SU-DHL-6 (cell line): ENCODE measurements around the gene ZNF831.

ENCODE experiments used
- H2AFZ ChIP-seq: fragments of 200-600 bp; sonication (generic); 2 replicates; pipeline ENCODE4 v1.6.1; 2014; ENCODE audit warnings: low read depth, mild to moderate bottlenecking, moderate library complexity, mixed read lengths, antibody characterized with exemption, low read length; ENCODE audit not compliant: severe bottlenecking
- H3F3A ChIP-seq: fragments of 200-600 bp; shearing (Covaris generic); 2 replicates; pipeline ENCODE4 v1.6.0; 2016; ENCODE audit warnings: antibody characterized with exemption, mild to moderate bottlenecking; ENCODE audit not compliant: insufficient read depth
- H3K27ac ChIP-seq: fragments of 200-600 bp; sonication (generic); 2 replicates; pipeline ENCODE4 v1.5.1; 2016; ENCODE audit warnings: low read depth, mild to moderate bottlenecking, low read length, moderate library complexity, mixed read lengths
- H3K27me3 ChIP-seq: fragments of 200-600 bp; sonication (generic), shearing (Covaris generic); 2 replicates; pipeline ENCODE4 v1.6.0; 2014; ENCODE audit warnings: mild to moderate bottlenecking, low read length
- H3K36me3 ChIP-seq: fragments of 200-600 bp; sonication (generic); 2 replicates; pipeline ENCODE4 v1.6.1; 2014; ENCODE audit warnings: mild to moderate bottlenecking, low read length, mixed read lengths
- H3K4me2 ChIP-seq: fragments of 300-600, 200-600 bp; shearing (Covaris generic), sonication (generic); 2 replicates; pipeline ENCODE4 v1.6.0; 2014; ENCODE audit warnings: low read length, low read depth, mild to moderate bottlenecking; ENCODE audit not compliant: poor library complexity, severe bottlenecking
- H3K4me3 ChIP-seq: fragments of 200-600 bp; sonication (generic); 2 replicates; pipeline ENCODE4 v1.5.1; 2014; ENCODE audit warnings: antibody characterized with exemption, low read length, mild to moderate bottlenecking, mixed read lengths; ENCODE audit not compliant: insufficient read depth, poor library complexity, severe bottlenecking
- H3K79me2 ChIP-seq: fragments of 200-600 bp; sonication (generic); 2 replicates; pipeline ENCODE4 v1.6.1; 2014; ENCODE audit warnings: mild to moderate bottlenecking, low read length, moderate library complexity; ENCODE audit not compliant: insufficient read depth
- H3K9ac ChIP-seq: fragments of 200-600 bp; sonication (generic); 2 replicates; pipeline ENCODE4 v1.7.0; 2014; ENCODE audit warnings: mild to moderate bottlenecking, low read length
- H3K9me2 ChIP-seq: fragments of 200-600 bp; sonication (generic); replicated peaks from 2 replicates; pipeline ENCODE4 v1.6.1; 2014; ENCODE audit warnings: low read length; ENCODE audit not compliant: insufficient read depth
- H3K9me3 ChIP-seq: fragments of 200-600 bp; sonication (generic); 2 replicates; pipeline ENCODE4 v1.6.1; 2014; ENCODE audit warnings: low read length, mixed read lengths; ENCODE audit not compliant: insufficient read depth
- H4K20me1 ChIP-seq: fragments of 200-600 bp; sonication (generic); 2 replicates; pipeline ENCODE4 v1.6.1; 2014; ENCODE audit warnings: low read depth, mild to moderate bottlenecking, antibody characterized with exemption, low read length, moderate library complexity, mixed read lengths
- EZH2phosphoT487 ChIP-seq: fragments of 200-600 bp; sonication (generic), shearing (Covaris generic); conservative IDR thresholded peaks from 2 replicates; pipeline ENCODE4 v1.6.1; 2018; ENCODE audit warnings: mild to moderate bottlenecking, antibody characterized with exemption, low read length, moderate library complexity, mixed read lengths
- TF ChIP-seq, protein P1 (sequence below): fragments of 200-600 bp; sonication (generic); IDR thresholded peaks from one replicate; pipeline ENCODE4 v1.5.1; 2017; ENCODE audit warnings: antibody characterized with exemption, mild to moderate bottlenecking, low read length, moderate library complexity; ENCODE audit not compliant: insufficient read depth, poor library complexity, severe bottlenecking

ZNF831 gene

DNA sequence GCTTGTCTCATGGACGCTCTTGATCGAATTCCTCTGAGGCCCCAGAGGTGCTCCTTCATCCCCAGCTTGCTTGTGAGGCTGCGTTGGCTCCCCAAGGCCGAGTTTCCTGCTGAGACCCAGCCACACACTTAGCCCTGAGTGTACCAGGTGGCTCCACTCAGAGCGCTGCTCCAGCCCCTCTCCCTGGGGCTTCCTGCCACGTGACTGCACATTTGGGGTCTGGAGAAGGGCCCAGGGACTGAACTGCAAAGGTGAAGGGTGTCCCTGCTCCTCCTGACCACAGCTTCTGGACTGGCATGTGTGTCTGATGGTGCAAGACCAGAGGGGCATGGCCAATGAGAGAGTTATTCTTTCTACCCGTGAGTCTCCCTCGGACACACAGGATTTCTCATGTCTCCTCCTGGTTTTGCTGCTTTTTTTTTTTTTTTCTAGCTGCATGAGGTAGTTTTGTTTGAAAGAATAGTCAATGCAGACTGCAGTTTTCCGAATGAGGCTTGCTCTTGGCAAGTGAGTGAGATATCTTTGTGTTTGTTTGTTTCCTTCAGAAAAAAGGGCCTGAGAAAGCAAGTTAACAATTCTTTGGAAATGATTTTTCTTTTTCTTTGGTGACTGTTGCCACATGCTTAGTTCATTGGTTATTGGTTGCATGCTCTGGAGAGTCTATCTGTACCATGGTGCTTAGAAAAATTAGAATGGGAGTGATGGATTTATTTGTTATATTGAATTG is 3.1 kb upstream of the ZNF831 start:
- TF ChIP-seq EZH2phosphoT487: no peak
- TF ChIP-seq, protein P1, sequence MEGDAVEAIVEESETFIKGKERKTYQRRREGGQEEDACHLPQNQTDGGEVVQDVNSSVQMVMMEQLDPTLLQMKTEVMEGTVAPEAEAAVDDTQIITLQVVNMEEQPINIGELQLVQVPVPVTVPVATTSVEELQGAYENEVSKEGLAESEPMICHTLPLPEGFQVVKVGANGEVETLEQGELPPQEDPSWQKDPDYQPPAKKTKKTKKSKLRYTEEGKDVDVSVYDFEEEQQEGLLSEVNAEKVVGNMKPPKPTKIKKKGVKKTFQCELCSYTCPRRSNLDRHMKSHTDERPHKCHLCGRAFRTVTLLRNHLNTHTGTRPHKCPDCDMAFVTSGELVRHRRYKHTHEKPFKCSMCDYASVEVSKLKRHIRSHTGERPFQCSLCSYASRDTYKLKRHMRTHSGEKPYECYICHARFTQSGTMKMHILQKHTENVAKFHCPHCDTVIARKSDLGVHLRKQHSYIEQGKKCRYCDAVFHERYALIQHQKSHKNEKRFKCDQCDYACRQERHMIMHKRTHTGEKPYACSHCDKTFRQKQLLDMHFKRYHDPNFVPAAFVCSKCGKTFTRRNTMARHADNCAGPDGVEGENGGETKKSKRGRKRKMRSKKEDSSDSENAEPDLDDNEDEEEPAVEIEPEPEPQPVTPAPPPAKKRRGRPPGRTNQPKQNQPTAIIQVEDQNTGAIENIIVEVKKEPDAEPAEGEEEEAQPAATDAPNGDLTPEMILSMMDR: no peak
- no peaks in the 10 kb centered on the region for H3K27me3 ChIP-seq

DNA sequence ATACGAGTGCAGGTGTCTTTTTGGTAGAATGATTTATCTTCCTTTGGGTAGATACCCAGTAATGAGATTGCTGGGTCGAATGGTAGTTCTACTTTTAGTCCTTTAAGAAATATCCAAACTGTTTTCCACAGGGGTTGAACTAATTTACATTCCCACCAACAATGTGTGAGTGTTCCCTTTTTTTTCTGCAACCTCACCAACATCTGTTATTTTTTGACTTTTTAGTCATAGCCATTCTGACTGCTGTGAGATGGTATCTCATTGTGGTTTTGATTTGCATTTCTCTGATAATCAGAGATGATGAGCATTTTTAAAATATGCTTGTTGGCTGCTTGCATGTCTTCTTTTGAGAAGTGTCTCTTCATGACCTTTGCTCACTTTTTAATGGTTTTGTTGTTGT is 1.9 kb upstream of the ZNF831 start:
- no peaks in the 10 kb centered on the region for H4K20me1 ChIP-seq
- no peaks in the 10 kb centered on the region for H3K27me3 ChIP-seq
- no peaks in the 10 kb centered on the region for H3K36me3 ChIP-seq
- H3K9me3 ChIP-seq: no peaks in the 10 kb centered on the region
- H3K4me3 ChIP-seq: no peak overlapping the region
- H3F3A ChIP-seq: no peaks in the 10 kb centered on the region
- H2AFZ ChIP-seq: no peak overlapping the region
- H3K9me2 ChIP-seq: no peaks in the 10 kb centered on the region
- TF ChIP-seq, protein P1: no peak
- TF ChIP-seq EZH2phosphoT487: no peak
- no peaks in the 10 kb centered on the region for H3K79me2 ChIP-seq
- no peak overlapping the region for H3K9ac ChIP-seq
- no peak overlapping the region for H3K27ac ChIP-seq
- no peak overlapping the region for H3K4me2 ChIP-seq

More for the DNA sequence above, 3.1 kb upstream of the ZNF831 start:
- H4K20me1 ChIP-seq: no peaks in the 10 kb centered on the region
- no peak overlapping the region for H3K4me3 ChIP-seq
- H3K79me2 ChIP-seq: no peaks in the 10 kb centered on the region
- H3F3A ChIP-seq: no peaks in the 10 kb centered on the region
- no peak overlapping the region for H2AFZ ChIP-seq
- no peaks in the 10 kb centered on the region for H3K36me3 ChIP-seq
- H3K4me2 ChIP-seq: no peak overlapping the region
- H3K9me2 ChIP-seq: no peaks in the 10 kb centered on the region
- H3K9ac ChIP-seq: no peak overlapping the region
- H3K9me3 ChIP-seq: no peaks in the 10 kb centered on the region
- no peak overlapping the region for H3K27ac ChIP-seq

DNA sequence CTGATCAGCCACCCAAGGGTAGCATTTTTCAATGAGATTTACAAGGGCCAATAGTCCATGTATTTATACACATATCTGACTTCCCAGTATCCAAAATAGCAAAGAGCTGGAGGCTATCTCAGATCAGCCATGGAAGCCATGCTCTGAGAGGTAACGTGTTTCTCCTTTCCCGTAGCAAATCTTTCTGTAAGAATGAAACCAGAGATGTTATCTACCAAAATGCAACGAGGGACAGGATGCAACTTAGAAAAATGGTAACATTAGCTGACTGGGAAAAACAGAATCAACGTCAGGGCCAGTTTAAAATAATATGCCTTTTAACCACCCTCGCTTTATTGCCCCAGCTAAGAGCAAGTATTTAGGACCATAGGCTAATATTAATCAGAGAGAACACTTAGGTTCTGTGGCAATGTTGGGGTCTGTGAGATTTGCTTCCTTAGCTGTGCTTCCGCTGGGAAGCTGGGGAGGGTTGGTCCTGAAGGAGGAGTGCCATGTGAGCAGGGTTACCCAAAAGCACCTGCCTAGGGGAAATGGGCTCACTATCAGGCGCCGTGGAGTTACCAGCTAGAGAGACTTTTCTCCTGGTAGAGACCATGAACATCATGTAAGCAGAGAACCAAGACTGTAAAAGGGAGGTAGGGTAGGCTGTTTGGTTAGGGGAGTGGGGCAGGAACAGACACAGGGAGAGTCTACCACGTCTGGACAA is 1.2 kb downstream of the ZNF831 start:
- no peaks in the 10 kb centered on the region for H3K36me3 ChIP-seq
- no peak overlapping the region for H3K9ac ChIP-seq
- no peaks in the 10 kb centered on the region for H3K27me3 ChIP-seq
- no peak for TF ChIP-seq EZH2phosphoT487
- TF ChIP-seq, protein P1: no peak
- no peaks in the 10 kb centered on the region for H3K79me2 ChIP-seq
- no peak overlapping the region for H3K4me3 ChIP-seq
- H3K9me2 ChIP-seq: no peaks in the 10 kb centered on the region
- peak overlapping the region; percentile 86 for H3K4me2 ChIP-seq
- H2AFZ ChIP-seq: peak overlapping the region; percentile 43
- H3F3A ChIP-seq: no peaks in the 10 kb centered on the region
- H4K20me1 ChIP-seq: no peaks in the 10 kb centered on the region
- H3K27ac ChIP-seq: no peak overlapping the region
- no peaks in the 10 kb centered on the region for H3K9me3 ChIP-seq
